ENCODE data around the gene LMO2.

LMO2 gene

GRCh38 chr11:33819278-33820035 lies 72.4 kb downstream of the LMO2 start:
- Histone ChIP-seq H3K4me1 (ENCODE audit: control insufficient read depth, insufficient read depth, low read length) (no peaks in the 10 kb centered on the region), H3K27ac (ENCODE audit: low read length) (no peak overlapping the region), H3K9me3 (ENCODE audit: control insufficient read depth, insufficient read depth, low read length) (no peaks in the 10 kb centered on the region), H3K4me3 (ENCODE audit: low read length) (no peak overlapping the region), H3K36me3 (ENCODE audit: control insufficient read depth, insufficient read depth, low read length) (no peaks in the 10 kb centered on the region), H3K27me3 (ENCODE audit: control insufficient read depth, insufficient read depth, low read length) (no peaks in the 10 kb centered on the region)
- no CpG with 5 or more reads among the region's 16 CpGs for WGBS (ENCODE audit: insufficient coverage, insufficient read length)
- DNase-seq (ENCODE audit: low read depth, low spot score) = no peak

Data from iPS DF 6.9 (cell line).